ENCODE data around the gene KCNQ1OT1. TPM values are rescaled to one million over a fixed set of nuclear protein-coding genes. Genes with fewer than 3 reads are reported as not detected.

The KCNQ1OT1 gene
- total RNA-seq, 1 experiment from 2014 or later, result 2.4 TPM

DNA sequence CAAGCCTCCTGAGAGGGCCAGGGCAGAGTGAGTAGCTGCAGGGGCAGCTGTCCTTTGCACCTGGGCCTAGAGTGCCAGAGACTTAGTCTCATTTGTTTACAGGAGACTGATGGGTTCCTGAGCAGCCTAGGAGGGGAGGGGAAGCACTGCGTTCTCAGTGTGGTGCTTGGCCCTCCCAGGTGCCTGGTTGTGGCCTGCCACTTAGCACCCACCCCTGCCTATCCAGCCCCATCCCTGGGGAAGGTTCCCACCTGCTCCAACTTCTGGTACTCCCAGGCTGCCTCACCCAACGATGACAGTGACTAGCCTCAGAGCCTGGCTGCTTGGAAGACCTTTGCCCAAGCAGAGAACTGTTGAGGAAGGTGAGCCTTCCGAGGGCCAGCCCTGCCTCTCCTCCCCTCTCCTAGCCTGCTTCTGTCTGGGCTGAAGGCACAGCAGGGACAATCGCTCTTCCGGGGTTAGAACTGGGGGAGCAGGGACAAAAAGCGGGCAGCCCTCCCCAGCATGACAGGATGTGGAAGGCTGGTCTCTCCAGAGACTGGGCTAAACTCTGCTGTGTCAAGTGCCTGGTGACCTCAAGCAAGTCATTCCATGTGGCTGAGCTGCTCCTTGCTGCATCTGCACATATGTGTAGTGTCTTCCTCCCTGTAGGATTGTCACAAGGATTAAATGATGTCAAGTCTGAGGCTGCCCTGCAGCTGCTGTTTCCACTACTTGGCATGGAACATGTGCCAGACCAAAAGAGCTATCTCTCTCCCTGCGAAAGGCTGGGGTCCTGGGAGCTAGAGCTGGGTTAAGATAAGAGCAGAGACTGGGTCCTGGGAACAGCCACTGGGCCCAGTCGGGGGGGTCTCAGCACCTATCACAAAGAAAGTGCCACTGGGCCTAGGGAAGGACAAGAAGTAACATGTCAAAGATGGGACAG, 9.9 kb downstream of the KCNQ1OT1 start:
- H3K36me3 Mint-ChIP-seq, result no peaks in the 10 kb centered on the region; the same call in 1 of the 2 replicates
- ATAC-seq, result no peak
- no peaks in the 10 kb centered on the region for H3K9me3 Mint-ChIP-seq
- no peak for TF ChIP-seq MYBL2 (CRISPR knock-in tag; IDR thresholded peaks at IDR 0.05)
- TF ChIP-seq, protein P1, sequence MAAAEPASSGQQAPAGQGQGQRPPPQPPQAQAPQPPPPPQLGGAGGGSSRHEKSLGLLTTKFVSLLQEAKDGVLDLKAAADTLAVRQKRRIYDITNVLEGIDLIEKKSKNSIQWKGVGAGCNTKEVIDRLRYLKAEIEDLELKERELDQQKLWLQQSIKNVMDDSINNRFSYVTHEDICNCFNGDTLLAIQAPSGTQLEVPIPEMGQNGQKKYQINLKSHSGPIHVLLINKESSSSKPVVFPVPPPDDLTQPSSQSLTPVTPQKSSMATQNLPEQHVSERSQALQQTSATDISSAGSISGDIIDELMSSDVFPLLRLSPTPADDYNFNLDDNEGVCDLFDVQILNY (CRISPR knock-in tag; IDR thresholded peaks at IDR 0.05), result no peak
- TF ChIP-seq ATF1 (CRISPR knock-in tag; IDR thresholded peaks at IDR 0.05), result no peak
- TF ChIP-seq E2F1 (CRISPR knock-in tag; IDR thresholded peaks at IDR 0.05), result no peak
- no peak for TF ChIP-seq CREB1 (CRISPR knock-in tag; IDR thresholded peaks at IDR 0.05)
- no peak for TF ChIP-seq OVOL2 (CRISPR knock-in tag; IDR thresholded peaks at IDR 0.05; ENCODE audit: borderline replicate concordance)
- TF ChIP-seq NFE2L1 (CRISPR knock-in tag; IDR thresholded peaks at IDR 0.05), result no peak
- TF ChIP-seq, protein P2, sequence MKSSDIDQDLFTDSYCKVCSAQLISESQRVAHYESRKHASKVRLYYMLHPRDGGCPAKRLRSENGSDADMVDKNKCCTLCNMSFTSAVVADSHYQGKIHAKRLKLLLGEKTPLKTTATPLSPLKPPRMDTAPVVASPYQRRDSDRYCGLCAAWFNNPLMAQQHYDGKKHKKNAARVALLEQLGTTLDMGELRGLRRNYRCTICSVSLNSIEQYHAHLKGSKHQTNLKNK (CRISPR knock-in tag; IDR thresholded peaks at IDR 0.05), result no peak
- no peak for TF ChIP-seq ZNF396 (CRISPR knock-in tag; IDR thresholded peaks at IDR 0.05; ENCODE audit: borderline replicate concordance)
- TF ChIP-seq, protein P3, sequence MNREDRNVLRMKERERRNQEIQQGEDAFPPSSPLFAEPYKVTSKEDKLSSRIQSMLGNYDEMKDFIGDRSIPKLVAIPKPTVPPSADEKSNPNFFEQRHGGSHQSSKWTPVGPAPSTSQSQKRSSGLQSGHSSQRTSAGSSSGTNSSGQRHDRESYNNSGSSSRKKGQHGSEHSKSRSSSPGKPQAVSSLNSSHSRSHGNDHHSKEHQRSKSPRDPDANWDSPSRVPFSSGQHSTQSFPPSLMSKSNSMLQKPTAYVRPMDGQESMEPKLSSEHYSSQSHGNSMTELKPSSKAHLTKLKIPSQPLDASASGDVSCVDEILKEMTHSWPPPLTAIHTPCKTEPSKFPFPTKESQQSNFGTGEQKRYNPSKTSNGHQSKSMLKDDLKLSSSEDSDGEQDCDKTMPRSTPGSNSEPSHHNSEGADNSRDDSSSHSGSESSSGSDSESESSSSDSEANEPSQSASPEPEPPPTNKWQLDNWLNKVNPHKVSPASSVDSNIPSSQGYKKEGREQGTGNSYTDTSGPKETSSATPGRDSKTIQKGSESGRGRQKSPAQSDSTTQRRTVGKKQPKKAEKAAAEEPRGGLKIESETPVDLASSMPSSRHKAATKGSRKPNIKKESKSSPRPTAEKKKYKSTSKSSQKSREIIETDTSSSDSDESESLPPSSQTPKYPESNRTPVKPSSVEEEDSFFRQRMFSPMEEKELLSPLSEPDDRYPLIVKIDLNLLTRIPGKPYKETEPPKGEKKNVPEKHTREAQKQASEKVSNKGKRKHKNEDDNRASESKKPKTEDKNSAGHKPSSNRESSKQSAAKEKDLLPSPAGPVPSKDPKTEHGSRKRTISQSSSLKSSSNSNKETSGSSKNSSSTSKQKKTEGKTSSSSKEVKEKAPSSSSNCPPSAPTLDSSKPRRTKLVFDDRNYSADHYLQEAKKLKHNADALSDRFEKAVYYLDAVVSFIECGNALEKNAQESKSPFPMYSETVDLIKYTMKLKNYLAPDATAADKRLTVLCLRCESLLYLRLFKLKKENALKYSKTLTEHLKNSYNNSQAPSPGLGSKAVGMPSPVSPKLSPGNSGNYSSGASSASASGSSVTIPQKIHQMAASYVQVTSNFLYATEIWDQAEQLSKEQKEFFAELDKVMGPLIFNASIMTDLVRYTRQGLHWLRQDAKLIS (CRISPR knock-in tag; IDR thresholded peaks at IDR 0.05; ENCODE audit: borderline replicate concordance), result no peak
- TF ChIP-seq TP53 (CRISPR knock-in tag; IDR thresholded peaks at IDR 0.05), result no peak
- no peak for TF ChIP-seq MXD4 (CRISPR knock-in tag; IDR thresholded peaks at IDR 0.05; ENCODE audit: borderline replicate concordance)
- peaks cover 6% of the 10 kb centered on the region; the same call in 1 of the 2 replicates for H3K27me3 Mint-ChIP-seq (ENCODE audit: low read depth)
- peak; percentile 7 for DNase-seq (ENCODE audit: low spot score)
- peaks cover 84% of the 10 kb centered on the region for H3K4me1 Mint-ChIP-seq
- ChIA-PET CTCF (interaction anchor here (0.6 to 1.1 kb wide), 3 partner anchors 67 to 198 kb away, joined by 3 to 5 read pairs (median 3); partner anchors contain the start of gene CDKN1C), POLR2A (no interaction called here)
- peak overlapping the region; percentile 27 for H3K27ac Mint-ChIP-seq
- no peak overlapping the region for H3K4me3 Mint-ChIP-seq

DNA sequence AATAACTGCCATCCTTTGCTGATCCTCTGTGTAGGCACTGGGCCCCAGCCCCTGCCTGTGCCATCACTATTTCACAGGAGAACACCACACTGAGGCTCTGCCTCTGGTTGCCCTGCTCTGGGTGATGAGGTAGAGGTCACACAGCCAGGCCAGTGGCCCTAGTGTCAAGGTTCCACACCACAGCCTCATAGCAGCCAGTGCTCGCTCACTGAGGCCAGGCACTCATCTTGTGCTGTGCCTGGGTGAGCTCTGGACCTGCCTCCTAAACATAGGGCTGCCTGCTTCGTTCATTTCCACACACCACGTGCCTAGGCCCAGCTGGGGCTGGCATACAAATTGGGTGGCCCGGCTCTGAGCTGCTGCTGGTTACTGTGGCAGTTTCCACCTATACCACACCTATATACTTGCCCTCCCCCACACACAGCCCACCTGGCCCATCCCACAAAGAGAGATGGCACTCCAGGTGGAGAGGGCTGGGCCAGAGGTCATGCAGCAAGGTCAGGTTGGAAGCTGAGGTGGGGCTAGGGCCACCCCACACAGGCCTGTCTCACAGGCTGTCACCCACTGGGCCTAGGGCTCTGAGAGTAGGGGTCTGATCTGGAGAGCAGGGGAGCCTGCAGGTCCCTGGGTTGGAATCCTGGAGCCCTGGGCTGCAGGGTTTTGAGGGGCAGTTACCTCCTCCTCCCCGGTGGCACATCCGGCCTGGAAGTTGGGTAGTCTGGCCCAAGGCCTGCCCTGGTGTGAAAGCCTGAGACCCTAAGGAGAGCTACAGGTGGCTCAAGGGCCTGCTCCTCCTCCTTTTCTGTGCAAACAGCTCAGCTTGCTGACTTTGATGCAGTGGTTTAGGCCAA, 11.2 kb downstream of the KCNQ1OT1 start:
- Mint-ChIP-seq H3K36me3 (no peaks in the 10 kb centered on the region; the same call in 1 of the 2 replicates), H3K4me3 (no peak overlapping the region), H3K27ac (no peak overlapping the region), H3K27me3 (ENCODE audit: low read depth) (peaks cover 6% of the 10 kb centered on the region; the same call in 1 of the 2 replicates), H3K9me3 (no peaks in the 10 kb centered on the region), H3K4me1 (peaks cover 85% of the 10 kb centered on the region)
- ChIA-PET POLR2A (interaction anchor here (0.9 kb wide), 1 partner anchor 15 kb away, joined by 3 read pairs; no protein-coding TSS in a partner anchor), CTCF (interaction anchor here (0.6 to 1.4 kb wide), 3 partner anchors 68 to 204 kb away, joined by 3 to 5 read pairs (median 3); no protein-coding TSS in a partner anchor)
- ATAC-seq (no peak), DNase-seq (ENCODE audit: low spot score) (peak; percentile 6)
- TF ChIP-seq GRHL2 (CRISPR knock-in tag; IDR thresholded peaks at IDR 0.05; ENCODE audit: insufficient replicate concordance, severe bottlenecking) (no peak), ATF1 (CRISPR knock-in tag; IDR thresholded peaks at IDR 0.05) (no peak), FOXK1 (CRISPR knock-in tag; IDR thresholded peaks at IDR 0.05) (no peak), ZNF671 (CRISPR knock-in tag; IDR thresholded peaks at IDR 0.05) (no peak), ZNF232 (CRISPR knock-in tag; IDR thresholded peaks at IDR 0.05) (no peak), FOXP4 (CRISPR knock-in tag; IDR thresholded peaks at IDR 0.05) (no peak)
- TF ChIP-seq, protein P4, sequence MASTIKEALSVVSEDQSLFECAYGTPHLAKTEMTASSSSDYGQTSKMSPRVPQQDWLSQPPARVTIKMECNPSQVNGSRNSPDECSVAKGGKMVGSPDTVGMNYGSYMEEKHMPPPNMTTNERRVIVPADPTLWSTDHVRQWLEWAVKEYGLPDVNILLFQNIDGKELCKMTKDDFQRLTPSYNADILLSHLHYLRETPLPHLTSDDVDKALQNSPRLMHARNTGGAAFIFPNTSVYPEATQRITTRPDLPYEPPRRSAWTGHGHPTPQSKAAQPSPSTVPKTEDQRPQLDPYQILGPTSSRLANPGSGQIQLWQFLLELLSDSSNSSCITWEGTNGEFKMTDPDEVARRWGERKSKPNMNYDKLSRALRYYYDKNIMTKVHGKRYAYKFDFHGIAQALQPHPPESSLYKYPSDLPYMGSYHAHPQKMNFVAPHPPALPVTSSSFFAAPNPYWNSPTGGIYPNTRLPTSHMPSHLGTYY (CRISPR knock-in tag; IDR thresholded peaks at IDR 0.05), result no peak
- TF ChIP-seq, protein P5, sequence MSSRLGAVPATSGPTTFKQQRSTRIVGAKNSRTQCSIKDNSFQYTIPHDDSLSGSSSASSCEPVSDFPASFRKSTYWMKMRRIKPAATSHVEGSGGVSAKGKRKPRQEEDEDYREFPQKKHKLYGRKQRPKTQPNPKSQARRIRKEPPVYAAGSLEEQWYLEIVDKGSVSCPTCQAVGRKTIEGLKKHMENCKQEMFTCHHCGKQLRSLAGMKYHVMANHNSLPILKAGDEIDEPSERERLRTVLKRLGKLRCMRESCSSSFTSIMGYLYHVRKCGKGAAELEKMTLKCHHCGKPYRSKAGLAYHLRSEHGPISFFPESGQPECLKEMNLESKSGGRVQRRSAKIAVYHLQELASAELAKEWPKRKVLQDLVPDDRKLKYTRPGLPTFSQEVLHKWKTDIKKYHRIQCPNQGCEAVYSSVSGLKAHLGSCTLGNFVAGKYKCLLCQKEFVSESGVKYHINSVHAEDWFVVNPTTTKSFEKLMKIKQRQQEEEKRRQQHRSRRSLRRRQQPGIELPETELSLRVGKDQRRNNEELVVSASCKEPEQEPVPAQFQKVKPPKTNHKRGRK (CRISPR knock-in tag; IDR thresholded peaks at IDR 0.05; ENCODE audit: borderline replicate concordance), result no peak
